GM12878 (cell line): ENCODE data around the gene CARD11. TPM values are rescaled to one million over a fixed set of nuclear protein-coding genes. Genes with fewer than 3 reads are reported as not detected.

Source experiments
- ATAC-seq: fragments of 200-7000 bp; cut with Tn5 transposase; 3 replicates; pipeline ENCODE4 v1.9.1; 2020; ENCODE audit warnings: mild to moderate bottlenecking, moderate library complexity
- BruUV-seq: library from RNA; stranded (reverse); fragments of 400-500 nt; replicated peaks from 2 replicates; lab custom pipeline; 2021; lab: Mats Ljungman, UMichigan
- CTCF ChIA-PET: fragments of 300-600 bp; sonication (Branson Sonifier 250); formaldehyde crosslinking; extraction: SDS; loops from one replicate; lab custom pipeline; 2021; ENCODE audit warnings: inconsistent platforms; lab: Yijun Ruan, JAX
- POLR2A ChIA-PET: fragments of 350-600 bp; formaldehyde crosslinking; extraction: SDS; loops from one replicate; lab custom pipeline; 2021; ENCODE audit warnings: inconsistent platforms; lab: Charles Lee
- RAD21 ChIA-PET: fragments of 300-600 bp; sonication (Branson Sonifier 250); formaldehyde crosslinking; loops from one replicate; lab custom pipeline; 2023; ENCODE audit warnings: antibody characterized with exemption; ENCODE audit not compliant: unreplicated experiment; lab: Charles Lee
- SMC1A ChIA-PET: fragments of 300-600 bp; sonication (Branson Sonifier 250); formaldehyde crosslinking; loops from one replicate; lab custom pipeline; 2023; ENCODE audit not compliant: unreplicated experiment, uncharacterized antibody; lab: Charles Lee
- DNase-seq: peaks from one replicate; pipeline ENCODE4 v3.0.0-alpha.2; 2011; ENCODE audit warnings: low read depth, low spot score
- FAIRE-seq: peaks from 3 replicates; lab custom pipeline; 2011; peaks lifted over from hg19 to GRCh38; lab: Jason Lieb, UNC
- H2AFZ ChIP-seq: 2 replicates; pipeline ENCODE4 v1.6.0; 2011; ENCODE audit warnings: low read depth, low read length, control low read depth; ENCODE audit not compliant: control insufficient read depth
- H3K27ac ChIP-seq: 2 replicates; pipeline ENCODE4 v1.5.1; 2011; ENCODE audit warnings: control low read depth; ENCODE audit not compliant: control insufficient read depth, insufficient read depth
- H3K27me3 ChIP-seq, 2 experiments: replicated peaks in 1 of 2; 2 replicates each; pipeline versions ENCODE4 v1.6.0 to v1.6.1; 2011; ENCODE audit warnings: low read length in 1 of 2; ENCODE audit not compliant: control insufficient read depth in 2 of 2, insufficient read depth in 2 of 2
- H3K36me3 ChIP-seq, 2 experiments: 2 replicates each; pipeline ENCODE4 v1.5.1; 2011; ENCODE audit warnings: low read length in 1 of 2; ENCODE audit not compliant: control insufficient read depth in 2 of 2, insufficient read depth in 2 of 2
- H3K4me1 ChIP-seq: 2 replicates; pipeline ENCODE4 v1.6.1; 2011; ENCODE audit warnings: mild to moderate bottlenecking, low read length, moderate library complexity, mixed read lengths; ENCODE audit not compliant: control insufficient read depth, insufficient read depth
- H3K4me2 ChIP-seq: 2 replicates; pipeline ENCODE4 v1.6.0; 2011; ENCODE audit warnings: control low read depth; ENCODE audit not compliant: control insufficient read depth, insufficient read depth
- H3K4me3 ChIP-seq: fragments of 200-600 bp; sonication (generic); 2 replicates; pipeline ENCODE4 v1.5.1; 2016
- H3K79me2 ChIP-seq: 2 replicates; pipeline ENCODE4 v1.6.0; 2011; ENCODE audit warnings: low read length; ENCODE audit not compliant: control insufficient read depth, insufficient read depth
- H3K9ac ChIP-seq: 2 replicates; pipeline ENCODE4 v1.8.0; 2011; ENCODE audit warnings: low read length, control low read depth, mixed read lengths; ENCODE audit not compliant: control insufficient read depth, insufficient read depth
- H3K9me3 ChIP-seq: replicated peaks from 3 replicates; pipeline ENCODE4 v1.5.1; 2011; ENCODE audit warnings: mild to moderate bottlenecking, low read length; ENCODE audit not compliant: control insufficient read depth, insufficient read depth
- H4K20me1 ChIP-seq: 2 replicates; pipeline ENCODE4 v1.6.0; 2011; ENCODE audit not compliant: control insufficient read depth, insufficient read depth
- ATF3 ChIP-seq: IDR thresholded peaks from 2 replicates; pipeline ENCODE4 v1.6.1; 2011; ENCODE audit warnings: low read depth, mild to moderate bottlenecking, low read length, moderate library complexity, borderline replicate concordance; ENCODE audit errors: extremely low read depth
- ATF7 ChIP-seq: fragments of 450-650 bp; IDR thresholded peaks from 2 replicates; pipeline ENCODE4 v1.6.1; 2016; ENCODE audit warnings: low read depth, mild to moderate bottlenecking
- BCL11A ChIP-seq: IDR thresholded peaks from 2 replicates; pipeline ENCODE4 v1.6.1; 2011; ENCODE audit warnings: low read depth, low read length
- FOXM1 ChIP-seq: IDR thresholded peaks from 2 replicates; pipeline ENCODE4 v1.6.1; 2012; ENCODE audit warnings: low read depth, mild to moderate bottlenecking, inconsistent platforms, low read length, moderate library complexity
- GATAD2B ChIP-seq: fragments of 450-650 bp; conservative IDR thresholded peaks from 2 replicates; pipeline ENCODE4 v1.6.1; 2017; ENCODE audit warnings: low read depth, mild to moderate bottlenecking, moderate library complexity
- HCFC1 ChIP-seq: fragments of 150-350 bp; IDR thresholded peaks from 2 replicates; pipeline ENCODE4 v1.6.1; 2014; ENCODE audit warnings: low read length
- HSF1 ChIP-seq: fragments of 150-350 bp; IDR thresholded peaks from 2 replicates; pipeline ENCODE4 v1.6.1; 2014; ENCODE audit warnings: mild to moderate bottlenecking, low read depth, low read length
- POLR2AphosphoS2 ChIP-seq: IDR thresholded peaks from 2 replicates; pipeline ENCODE4 v1.6.1; 2011; ENCODE audit warnings: low read depth, mild to moderate bottlenecking, low read length, improper control_type of control experiment, moderate library complexity
- PRDM15 ChIP-seq: fragments of 450-650 bp; formaldehyde crosslinking; IDR thresholded peaks from 2 replicates; pipeline ENCODE4 v1.4.0; 2020; ENCODE audit warnings: mild to moderate bottlenecking, moderate library complexity
- SRF ChIP-seq, 2 experiments: IDR thresholded peaks; 2 replicates each; pipeline ENCODE4 v1.6.1; 2011; ENCODE audit warnings: low read depth in 2 of 2, low read length in 2 of 2, mild to moderate bottlenecking in 1 of 2, moderate library complexity in 1 of 2
- TARDBP ChIP-seq: IDR thresholded peaks from 2 replicates; pipeline ENCODE4 v1.6.1; 2016; ENCODE audit warnings: borderline replicate concordance
- ZBED1 ChIP-seq: IDR thresholded peaks from 2 replicates; pipeline ENCODE4 v1.6.1; 2016; ENCODE audit warnings: borderline replicate concordance
- ZBTB11 ChIP-seq: fragments of 450-650 bp; formaldehyde crosslinking; IDR thresholded peaks from 2 replicates; pipeline ENCODE4 v1.5.0; 2022; ENCODE audit warnings: mild to moderate bottlenecking, missing genetic modification characterization
- WGBS: methylation state at CpG from one replicate; pipeline ENCODE4 v1.1.6; 2016; ENCODE audit warnings: low lambda C conversion rate; ENCODE audit not compliant: insufficient replicate concordance, insufficient coverage; ENCODE audit errors: missing lambda C conversion rate; 5-methylcytosine and 5-hydroxymethylcytosine counted together
- in situ Hi-C: fragments of 300-500 bp; cut with MboI; formaldehyde crosslinking; loops from 9 replicates; pipeline ENCODE4 v1.14.3; 2018; ENCODE audit warnings: mixed read lengths
- intact Hi-C: fragments of 100-400 bp; cut with micrococcal nuclease; formaldehyde crosslinking; loops from one replicate; pipeline ENCODE4 v1.14.2; 2022; ENCODE audit not compliant: unreplicated experiment
- polyA plus RNA-seq, 11 experiments: library from polyadenylated mRNA; depleted of rRNA in 4 of 11; unstranded in 6 of 11; stranded (reverse) in 5 of 11; fragments of >200 nt; fragmentation: Nextera tagmentation in 4 of 11; fragmentation: Illumina TruSeq in 1 of 11; extraction: Ambion mirVana in 4 of 11; extraction: Trizol in 1 of 11; gene quantifications; 1 replicate in 1 of 11; 2 replicates in 10 of 11; pipeline versions ENCODE4 v1.2.1 to v1.2.3, GENCODE V29; 2011 to 2016; ENCODE audit warnings: inconsistent platforms in 2 of 11, missing spikeins in 2 of 11, low read depth in 1 of 11
- total RNA-seq, 4 experiments: library from RNA; depleted of rRNA in 3 of 4; stranded (reverse); fragments of >200 nt in 3 of 4; fragmentation: Illumina TruSeq in 1 of 4; extraction: Trizol in 1 of 4; gene quantifications; 2 replicates each; pipeline versions ENCODE4 v1.2.1 to v1.2.3, GENCODE V29; 2013 to 2021

Gene CARD11
- total and polyA plus RNA-seq, 10 of the 15 experiments (the other 5 are each of a cell fraction or from before 2014, with no cell fraction given), result 0.27 to 72.0 (median 28.4) TPM

GRCh38 chr7:2971914-2972834 is 71.5 kb downstream of the CARD11 start (continued):
- TF ChIP-seq ATF7 (no peak), PRDM15 (CRISPR knock-in tag) (no peak), GATAD2B (0 out of 2 replicates have a peak, but pooled peaks have one; percentile 46), HSF1 (no peak), BCL11A (no peak)

- in situ Hi-C loops (no loop called here), intact Hi-C loops (no loop called here)
- H3K27ac ChIP-seq, result no peak overlapping the region
- no peaks in the 10 kb centered on the region; the same call in 1 of the 2 replicates for H3K79me2 ChIP-seq
- ChIA-PET CTCF (no interaction called here), RAD21 (no interaction called here), SMC1A (interaction anchor here (3.5 kb wide), 1 partner anchor 70 kb away, joined by 12 read pairs; no protein-coding TSS in a partner anchor), POLR2A (no interaction called here)
- H3K4me3 ChIP-seq, result no peak overlapping the region
- ATAC-seq (no peak), DNase-seq (no peak), FAIRE-seq (no peak)
- BruUV-seq, result no TSS peak
- H4K20me1 ChIP-seq, result no peaks in the 10 kb centered on the region
- no peaks in the 10 kb centered on the region for H3K27me3 ChIP-seq
- peaks cover 7% of the 10 kb centered on the region for H3K9me3 ChIP-seq
- no peak overlapping the region for H2AFZ ChIP-seq
- H3K4me2 ChIP-seq, result no peak overlapping the region
- peaks cover 0 to 2% of the 10 kb centered on the region in 2 experiments; a peak in 1 of 4 replicates for H3K36me3 ChIP-seq
- peaks cover 19% of the 10 kb centered on the region for H3K4me1 ChIP-seq
- WGBS, result 91% methylated on average over 11 of the region's 11 CpGs
- no peak overlapping the region for H3K9ac ChIP-seq
- TF ChIP-seq TARDBP (no peak), ZBTB11 (CRISPR knock-in tag) (no peak), ATF3 (no peak), SRF (IDR thresholded peaks at IDR 0.05; ENCODE audit: low read depth in 2 of 2, low read length in 2 of 2) (no peak), HCFC1 (no peak), ZBED1 (no peak), FOXM1 (no peak), POLR2AphosphoS2 (no peak)
Observed at GRCh38 chr7:2970861-2971260, 72.8 kb downstream of the CARD11 start.
